ENCODE results near the gene AGR3.
"Not testable (repeated sequence)": the region's sequence is repeated elsewhere in the genome, so short reads cannot be mapped to it uniquely, and the experiment has no call there.

AGR3 gene

GRCh38 chr7:16879181-16879580 is 2.6 kb downstream of the AGR3 start:
- H3K9me3 Mint-ChIP-seq: no peaks in the 10 kb centered on the region
- H3K36me3 Mint-ChIP-seq (ENCODE audit: insufficient read depth): no peaks in the 10 kb centered on the region
- H3K4me3 Mint-ChIP-seq: no peak overlapping the region
- no peaks in the 10 kb centered on the region for H3K27me3 Mint-ChIP-seq
- no peak overlapping the region for H3K27ac Mint-ChIP-seq
- no peaks in the 10 kb centered on the region for H3K4me1 Mint-ChIP-seq (ENCODE audit: low read depth in 2 of 2)
- ATAC-seq (replicated peaks): no peak
- no peak for DNase-seq

- Mint-ChIP-seq H3K27me3 (no peaks in the 10 kb centered on the region), H3K27ac (no peak overlapping the region), H3K36me3 (ENCODE audit: insufficient read depth) (no peaks in the 10 kb centered on the region), H3K4me3 (no peak overlapping the region), H3K4me1 (ENCODE audit: low read depth in 2 of 2) (no peaks in the 10 kb centered on the region), H3K9me3 (no peaks in the 10 kb centered on the region)
- no peak for DNase-seq
- ATAC-seq (replicated peaks): no peak
Measured at GRCh38 chr7:16875861-16876260, 5.9 kb downstream of the AGR3 start.

GRCh38 chr7:16874066-16874465 is 7.7 kb downstream of the AGR3 start:
- Mint-ChIP-seq H3K27me3 (no peaks in the 10 kb centered on the region), H3K36me3 (ENCODE audit: insufficient read depth) (no peaks in the 10 kb centered on the region), H3K9me3 (no peaks in the 10 kb centered on the region), H3K27ac (peak overlapping the region in 1 of 2 donors; percentile 32), H3K4me3 (no peak overlapping the region), H3K4me1 (ENCODE audit: low read depth in 2 of 2) (no peaks in the 10 kb centered on the region)
- ATAC-seq (replicated peaks) (no peak), DNase-seq (no peak)

- H3K27ac Mint-ChIP-seq: no peak overlapping the region
- no peaks in the 10 kb centered on the region for H3K36me3 Mint-ChIP-seq (ENCODE audit: insufficient read depth)
- no peak for ATAC-seq (replicated peaks)
- H3K9me3 Mint-ChIP-seq: no peaks in the 10 kb centered on the region
- no peak for DNase-seq
- no peaks in the 10 kb centered on the region for H3K4me1 Mint-ChIP-seq (ENCODE audit: low read depth in 2 of 2)
- H3K4me3 Mint-ChIP-seq: no peak overlapping the region
- H3K27me3 Mint-ChIP-seq: peaks cover 0 to 10% of the 10 kb centered on the region in 2 donors
Measured at GRCh38 chr7:16867328-16867727, 14.5 kb downstream of the AGR3 start.

- not testable (repeated sequence) for DNase-seq; ATAC-seq (replicated peaks); H3K36me3 Mint-ChIP-seq (ENCODE audit: insufficient read depth); H3K9me3 Mint-ChIP-seq; H3K27ac Mint-ChIP-seq; H3K4me3 Mint-ChIP-seq; H3K4me1 Mint-ChIP-seq (ENCODE audit: low read depth in 2 of 2)
- peaks cover 20 to 23% of the 10 kb centered on the region in 2 donors for H3K27me3 Mint-ChIP-seq
Measured at GRCh38 chr7:16853189-16853588, 28.6 kb downstream of the AGR3 start.

GRCh38 chr7:16851829-16852228 is 30.0 kb downstream of the AGR3 start:
- H3K27ac Mint-ChIP-seq: no peak overlapping the region
- H3K4me1 Mint-ChIP-seq (ENCODE audit: low read depth in 2 of 2): peaks cover 0 to 2% of the 10 kb centered on the region in 2 donors
- no peaks in the 10 kb centered on the region for H3K36me3 Mint-ChIP-seq (ENCODE audit: insufficient read depth)
- H3K9me3 Mint-ChIP-seq: no peaks in the 10 kb centered on the region
- H3K27me3 Mint-ChIP-seq: peaks cover 20 to 23% of the 10 kb centered on the region in 2 donors
- no peak overlapping the region for H3K4me3 Mint-ChIP-seq
- ATAC-seq (replicated peaks): no peak
- no peak for DNase-seq

GRCh38 chr7:16850614-16851466 is 30.9 kb downstream of the AGR3 start:
- ATAC-seq (replicated peaks): no peak
- Mint-ChIP-seq H3K36me3 (ENCODE audit: insufficient read depth) (no peaks in the 10 kb centered on the region), H3K4me3 (no peak overlapping the region)

GRCh38 chr7:16849296-16850148 is 32.3 kb downstream of the AGR3 start:
- ATAC-seq (replicated peaks): no peak
- H3K36me3 Mint-ChIP-seq (ENCODE audit: insufficient read depth): no peaks in the 10 kb centered on the region
- H3K27me3 Mint-ChIP-seq: peaks cover 23 to 25% of the 10 kb centered on the region in 2 donors
- H3K27ac Mint-ChIP-seq: no peak overlapping the region
- no peak for DNase-seq
- H3K4me3 Mint-ChIP-seq: no peak overlapping the region
- H3K9me3 Mint-ChIP-seq: no peaks in the 10 kb centered on the region
- H3K4me1 Mint-ChIP-seq (ENCODE audit: low read depth in 2 of 2): peaks cover 0 to 2% of the 10 kb centered on the region in 2 donors

More at GRCh38 chr7:16850614-16851466, 30.9 kb downstream of the AGR3 start:
- Mint-ChIP-seq H3K4me1 (ENCODE audit: low read depth in 2 of 2) (peaks cover 0 to 2% of the 10 kb centered on the region in 2 donors), H3K9me3 (no peaks in the 10 kb centered on the region), H3K27me3 (peaks cover 20 to 23% of the 10 kb centered on the region in 2 donors), H3K27ac (no peak overlapping the region)
- no peak for DNase-seq

GRCh38 chr7:16847381-16847860 is 34.4 kb downstream of the AGR3 start:
- Mint-ChIP-seq H3K4me1 (ENCODE audit: low read depth in 2 of 2) (peaks cover 0 to 2% of the 10 kb centered on the region in 2 donors), H3K9me3 (no peaks in the 10 kb centered on the region), H3K27ac (no peak overlapping the region), H3K27me3 (peaks cover 15 to 21% of the 10 kb centered on the region in 2 donors), H3K4me3 (no peak overlapping the region), H3K36me3 (ENCODE audit: insufficient read depth) (no peaks in the 10 kb centered on the region)
- no peak for ATAC-seq (replicated peaks)
- DNase-seq: no peak

GRCh38 chr7:16846601-16847165 is 35.1 kb downstream of the AGR3 start:
- Mint-ChIP-seq H3K27me3 (peaks cover 13 to 16% of the 10 kb centered on the region in 2 donors), H3K36me3 (ENCODE audit: insufficient read depth) (no peaks in the 10 kb centered on the region), H3K9me3 (no peaks in the 10 kb centered on the region), H3K4me1 (ENCODE audit: low read depth in 2 of 2) (no peaks in the 10 kb centered on the region), H3K27ac (no peak overlapping the region), H3K4me3 (no peak overlapping the region)
- DNase-seq (no peak), ATAC-seq (replicated peaks) (no peak)

- Mint-ChIP-seq H3K4me1 (ENCODE audit: low read depth in 2 of 2) (no peaks in the 10 kb centered on the region), H3K4me3 (no peak overlapping the region), H3K27ac (no peak overlapping the region), H3K36me3 (ENCODE audit: insufficient read depth) (no peaks in the 10 kb centered on the region), H3K9me3 (no peaks in the 10 kb centered on the region), H3K27me3 (peaks cover 6 to 11% of the 10 kb centered on the region in 2 donors)
- DNase-seq (no peak), ATAC-seq (replicated peaks) (no peak)
Measured at GRCh38 chr7:16845746-16846145, 36.0 kb downstream of the AGR3 start.

GRCh38 chr7:16841681-16842080 is 40.1 kb downstream of the AGR3 start:
- Mint-ChIP-seq H3K27ac (no peak overlapping the region), H3K9me3 (no peaks in the 10 kb centered on the region), H3K36me3 (ENCODE audit: insufficient read depth) (no peaks in the 10 kb centered on the region), H3K4me1 (ENCODE audit: low read depth in 2 of 2) (no peaks in the 10 kb centered on the region), H3K27me3 (peaks cover 8 to 11% of the 10 kb centered on the region in 2 donors), H3K4me3 (no peak overlapping the region)
- ATAC-seq (replicated peaks): no peak
- no peak for DNase-seq

GRCh38 chr7:16840094-16840493 is 41.7 kb downstream of the AGR3 start:
- peaks cover 6 to 14% of the 10 kb centered on the region in 2 donors for H3K27me3 Mint-ChIP-seq
- H3K9me3 Mint-ChIP-seq: no peaks in the 10 kb centered on the region

More at GRCh38 chr7:16840094-16840493, 41.7 kb downstream of the AGR3 start:
- no peaks in the 10 kb centered on the region for H3K4me1 Mint-ChIP-seq (ENCODE audit: low read depth in 2 of 2)
- H3K4me3 Mint-ChIP-seq: no peak overlapping the region
- no peak overlapping the region for H3K27ac Mint-ChIP-seq
- DNase-seq: no peak
- ATAC-seq (replicated peaks): no peak
- H3K36me3 Mint-ChIP-seq (ENCODE audit: insufficient read depth): no peaks in the 10 kb centered on the region

All from effector memory CD8-positive, alpha-beta T cell (primary cell).